ENCODE data around the gene ZFPL1.

GRCh38 chr11:65113839-65114238 is 29.8 kb downstream of the ZFPL1 start:
- TF ChIP-seq CTCF (IDR thresholded peaks at IDR 0.05) (no peak), POLR2A (IDR thresholded peaks at IDR 0.05) (no peak)
